NCI-H187 (cell line): ENCODE results near the gene SPDYE2B.
"Not testable (repeated sequence)": the region's sequence is repeated elsewhere in the genome, so short reads cannot be mapped to it uniquely, and the experiment has no call there.

ENCODE experiments used
- DNase-seq, 2 experiments: peaks; one replicate each; lab custom pipeline; 2025; lab: John Stamatoyannopoulos, UW

SPDYE2B gene

GRCh38 chr7:102649924-102650323 lies at the start of gene SPDYE2B:
Gene SPDYE2B, plus strand, starts transcription at chr7:102650319. Its CDS starts 2,030 bp downstream, at chr7:102652349.
- DNase-seq, result not testable (repeated sequence)

- not testable (repeated sequence) for DNase-seq
These were observed 47.8 kb upstream of the SPDYE2B start for GRCh38 chr7:102602317-102602716.

- not testable (repeated sequence) for DNase-seq
These were observed 45.5 kb upstream of the SPDYE2B start for GRCh38 chr7:102604431-102605145.

GRCh38 chr7:102606848-102607247 lies 43.3 kb upstream of the SPDYE2B start:
- not testable (repeated sequence) for DNase-seq

GRCh38 chr7:102609734-102610133 lies 40.4 kb upstream of the SPDYE2B start:
- DNase-seq, result not testable (repeated sequence)

- not testable (repeated sequence) for DNase-seq
These were observed 39.7 kb upstream of the SPDYE2B start for GRCh38 chr7:102610441-102610840.

- DNase-seq, result not testable (repeated sequence)
These were observed 39.0 kb upstream of the SPDYE2B start for GRCh38 chr7:102611013-102611674.

- DNase-seq, result not testable (repeated sequence)
These were observed 38.3 kb upstream of the SPDYE2B start for GRCh38 chr7:102611675-102612325.

- DNase-seq, result not testable (repeated sequence)
These were observed 36.4 kb upstream of the SPDYE2B start for GRCh38 chr7:102613575-102614345.

GRCh38 chr7:102614346-102614697 lies 35.8 kb upstream of the SPDYE2B start:
- DNase-seq, result not testable (repeated sequence)

GRCh38 chr7:102614873-102615272 lies 35.2 kb upstream of the SPDYE2B start:
- DNase-seq, result not testable (repeated sequence)

- DNase-seq, result not testable (repeated sequence)
These were observed 34.2 kb upstream of the SPDYE2B start for GRCh38 chr7:102615930-102616329.

- not testable (repeated sequence) for DNase-seq
These were observed 33.5 kb upstream of the SPDYE2B start, which contains the start of gene RASA4 for GRCh38 chr7:102616507-102617125. Gene RASA4, minus strand, starts transcription at chr7:102616756. Its CDS starts 67 bp downstream, at chr7:102616689.

GRCh38 chr7:102618122-102618521 lies 32.0 kb upstream of the SPDYE2B start:
- not testable (repeated sequence) for DNase-seq

GRCh38 chr7:102627271-102627904 lies 22.7 kb upstream of the SPDYE2B start:
- not testable (repeated sequence) for DNase-seq

- not testable (repeated sequence) for DNase-seq
These were observed 19.5 kb upstream of the SPDYE2B start for GRCh38 chr7:102630622-102631021.

GRCh38 chr7:102634299-102634698 lies 15.8 kb upstream of the SPDYE2B start:
- not testable (repeated sequence) for DNase-seq

GRCh38 chr7:102635354-102635753 lies 14.8 kb upstream of the SPDYE2B start:
- DNase-seq, result not testable (repeated sequence)

GRCh38 chr7:102636956-102637355 lies 13.2 kb upstream of the SPDYE2B start:
- DNase-seq, result not testable (repeated sequence)

- not testable (repeated sequence) for DNase-seq
These were observed 11.3 kb upstream of the SPDYE2B start for GRCh38 chr7:102638848-102639247.

- DNase-seq, result not testable (repeated sequence)
These were observed 7.4 kb upstream of the SPDYE2B start, which contains the start of gene UPK3BL1 for GRCh38 chr7:102642691-102643090. Gene UPK3BL1, minus strand, starts transcription at chr7:102642791. Its CDS starts 50 bp downstream, at chr7:102642741.
